Effector CD8-positive, alpha-beta T cell (primary cell): ENCODE data around the gene COL27A1.

Experiments used
- DNase-seq: peaks from one replicate; lab custom pipeline; 2025; lab: John Stamatoyannopoulos, UW

COL27A1 gene

GRCh38 chr9:114271556-114272510 is 116.5 kb downstream of the COL27A1 start:
- no peak for DNase-seq

GRCh38 chr9:114272739-114273431 is 117.5 kb downstream of the COL27A1 start:
- DNase-seq = no peak

- DNase-seq = no peak
These were observed 118.1 kb downstream of the COL27A1 start for GRCh38 chr9:114273461-114273881.

- DNase-seq = no peak
These were observed 118.9 kb downstream of the COL27A1 start for GRCh38 chr9:114274217-114274616.

GRCh38 chr9:114275246-114276004 is 120.1 kb downstream of the COL27A1 start:
- no peak for DNase-seq

- DNase-seq = no peak
These were observed 121.8 kb downstream of the COL27A1 start for GRCh38 chr9:114276908-114277821.

- DNase-seq = no peak
These were observed 123.0 kb downstream of the COL27A1 start for GRCh38 chr9:114278356-114278755.

- DNase-seq = no peak
These were observed 123.7 kb downstream of the COL27A1 start for GRCh38 chr9:114278881-114279570.

GRCh38 chr9:114279693-114280092 is 124.4 kb downstream of the COL27A1 start:
- no peak for DNase-seq

- DNase-seq = no peak
These were observed 125.5 kb downstream of the COL27A1 start for GRCh38 chr9:114280636-114281472.

- DNase-seq = no peak
These were observed 126.3 kb downstream of the COL27A1 start for GRCh38 chr9:114281473-114282103.

- DNase-seq = no peak
These were observed 126.8 kb downstream of the COL27A1 start for GRCh38 chr9:114282104-114282485.

- no peak for DNase-seq
These were observed 127.2 kb downstream of the COL27A1 start for GRCh38 chr9:114282507-114282906.

GRCh38 chr9:114282926-114283325 is 127.6 kb downstream of the COL27A1 start:
- no peak for DNase-seq

- DNase-seq = no peak
These were observed 128.3 kb downstream of the COL27A1 start for GRCh38 chr9:114283551-114284111.

- DNase-seq = no peak
These were observed 129.2 kb downstream of the COL27A1 start for GRCh38 chr9:114284316-114285060.

- no peak for DNase-seq
These were observed 130.0 kb downstream of the COL27A1 start for GRCh38 chr9:114285166-114285867.
